GM19023 (cell line): ENCODE measurements around the gene GIPR.
"Not testable (repeated sequence)": the region's sequence is repeated elsewhere in the genome, so short reads cannot be mapped to it uniquely, and the experiment has no call there.

Experiments
- ATAC-seq: cut with Tn5 transposase; IDR thresholded peaks from one replicate; pipeline ENCODE4 v1.9.1; 2021; ENCODE audit warnings: mild to moderate bottlenecking, moderate library complexity; ENCODE audit not compliant: unreplicated experiment

The GIPR gene

GRCh38 chr19:45728683-45729082 is 60.7 kb downstream of the GIPR start:
- not testable (repeated sequence) for ATAC-seq

GRCh38 chr19:45729800-45730290 is 61.8 kb downstream of the GIPR start:
- ATAC-seq = no peak

GRCh38 chr19:45730368-45731288 is 62.6 kb downstream of the GIPR start, which contains the start of gene FBXO46:
TSS of gene FBXO46 (minus strand) at chr19:45730896. CDS start at chr19:45713495, 17,401 bp downstream.
- ATAC-seq = peak; percentile 84
